ENCODE data around the gene ARIH2.

ARIH2 gene

GRCh38 chr3:49030321-49030720, 111.7 kb downstream of the ARIH2 start:
- no peak overlapping the region for H3K27ac ChIP-seq (ENCODE audit: low read depth, low read length)
- TF ChIP-seq CTCF (IDR thresholded peaks at IDR 0.05; ENCODE audit: insufficient read depth, low read length, poor library complexity, severe bottlenecking) (no peak), EZH2phosphoT487 (conservative IDR thresholded peaks at IDR 0.05; ENCODE audit: low read length) (no peak)
- H3K9me3 ChIP-seq (ENCODE audit: insufficient read depth, low read length): no peaks in the 10 kb centered on the region
- H3K79me2 ChIP-seq (ENCODE audit: insufficient read depth, low read length): peaks cover 19% of the 10 kb centered on the region
- peaks cover 18% of the 10 kb centered on the region for H3F3A ChIP-seq (ENCODE audit: insufficient read depth)
- H3K4me3 ChIP-seq (ENCODE audit: insufficient read depth, low read length, poor library complexity, severe bottlenecking): no peak overlapping the region
- no peaks in the 10 kb centered on the region for H4K20me1 ChIP-seq (ENCODE audit: low read depth, low read length)
- no peak overlapping the region for H3K9ac ChIP-seq (ENCODE audit: low read length)
- H3K9me2 ChIP-seq (replicated peaks; ENCODE audit: insufficient read depth, low read length): no peaks in the 10 kb centered on the region
- H3K36me3 ChIP-seq (ENCODE audit: low read length): peaks cover 23% of the 10 kb centered on the region
- H3K4me2 ChIP-seq (ENCODE audit: low read depth, low read length, poor library complexity, severe bottlenecking): no peak overlapping the region
- H2AFZ ChIP-seq (ENCODE audit: low read depth, low read length, severe bottlenecking): no peak overlapping the region
- no peaks in the 10 kb centered on the region for H3K27me3 ChIP-seq (ENCODE audit: low read length)

GRCh38 chr3:49032646-49033304, 114.1 kb downstream of the ARIH2 start:
- Histone ChIP-seq H3K9ac (ENCODE audit: low read length) (no peak overlapping the region), H3F3A (ENCODE audit: insufficient read depth) (peaks cover 19% of the 10 kb centered on the region), H3K9me3 (ENCODE audit: insufficient read depth, low read length) (no peaks in the 10 kb centered on the region), H3K79me2 (ENCODE audit: insufficient read depth, low read length) (peaks cover 17% of the 10 kb centered on the region), H3K36me3 (ENCODE audit: low read length) (peaks cover 12% of the 10 kb centered on the region), H4K20me1 (ENCODE audit: low read depth, low read length) (no peaks in the 10 kb centered on the region), H2AFZ (ENCODE audit: low read depth, low read length, severe bottlenecking) (no peak overlapping the region), H3K4me3 (ENCODE audit: insufficient read depth, low read length, poor library complexity, severe bottlenecking) (no peak overlapping the region), H3K27me3 (ENCODE audit: low read length) (no peaks in the 10 kb centered on the region), H3K9me2 (replicated peaks; ENCODE audit: insufficient read depth, low read length) (no peaks in the 10 kb centered on the region), H3K4me2 (ENCODE audit: low read depth, low read length, poor library complexity, severe bottlenecking) (no peak overlapping the region), H3K27ac (ENCODE audit: low read depth, low read length) (no peak overlapping the region)
- TF ChIP-seq CTCF (IDR thresholded peaks at IDR 0.05; ENCODE audit: insufficient read depth, low read length, poor library complexity, severe bottlenecking) (no peak), EZH2phosphoT487 (conservative IDR thresholded peaks at IDR 0.05; ENCODE audit: low read length) (no peak)

- peaks cover 4% of the 10 kb centered on the region; the same call in 1 of the 2 replicates for H3K79me2 ChIP-seq (ENCODE audit: insufficient read depth, low read length)
- peaks cover 12% of the 10 kb centered on the region for H3K36me3 ChIP-seq (ENCODE audit: low read length)
- no peaks in the 10 kb centered on the region for H3K27me3 ChIP-seq (ENCODE audit: low read length)
- H3K9me3 ChIP-seq (ENCODE audit: insufficient read depth, low read length): no peaks in the 10 kb centered on the region
- peaks cover 17% of the 10 kb centered on the region for H3F3A ChIP-seq (ENCODE audit: insufficient read depth)
- no peak overlapping the region for H3K27ac ChIP-seq (ENCODE audit: low read depth, low read length)
- no peaks in the 10 kb centered on the region for H3K9me2 ChIP-seq (replicated peaks; ENCODE audit: insufficient read depth, low read length)
- no peak overlapping the region for H3K4me2 ChIP-seq (ENCODE audit: low read depth, low read length, poor library complexity, severe bottlenecking)
- no peak overlapping the region for H3K9ac ChIP-seq (ENCODE audit: low read length)
- TF ChIP-seq EZH2phosphoT487 (conservative IDR thresholded peaks at IDR 0.05; ENCODE audit: low read length) (no peak), CTCF (IDR thresholded peaks at IDR 0.05; ENCODE audit: insufficient read depth, low read length, poor library complexity, severe bottlenecking) (no peak)
- H3K4me3 ChIP-seq (ENCODE audit: insufficient read depth, low read length, poor library complexity, severe bottlenecking): no peak overlapping the region
- no peaks in the 10 kb centered on the region for H4K20me1 ChIP-seq (ENCODE audit: low read depth, low read length)
- H2AFZ ChIP-seq (ENCODE audit: low read depth, low read length, severe bottlenecking): no peak overlapping the region
These were observed 116.0 kb downstream of the ARIH2 start for GRCh38 chr3:49034650-49035049.
